GM12891 (cell line): ENCODE results near the gene ESCO1.

Experiments
- POLR2A ChIP-seq: IDR thresholded peaks from 2 replicates; pipeline ENCODE4 v1.6.1; 2011; ENCODE audit warnings: low read depth, low read length, control low read depth
- POLR2AphosphoS5 ChIP-seq: IDR thresholded peaks from 2 replicates; pipeline ENCODE4 v1.6.1; 2011; ENCODE audit warnings: low read depth, low read length, control low read depth

- TF ChIP-seq POLR2A: no peak
- no peak for TF ChIP-seq POLR2AphosphoS5
These were observed 50.0 kb downstream of the ESCO1 start for GRCh38 chr18:21550510-21550970.
